Measurements from ENCODE around the gene AFF4.

GRCh38 chr5:132916086-132916485, 47.3 kb downstream of the AFF4 start:
- TF ChIP-seq POLR2A (IDR thresholded peaks at IDR 0.05; ENCODE audit: low read depth, low read length), result no peak
- no peak for TF ChIP-seq CTCF (IDR thresholded peaks at IDR 0.05 in 2 of 3, conservative IDR thresholded peaks at IDR 0.05 in 1 of 3; ENCODE audit: control insufficient read depth in 2 of 3, extremely low read depth in 1 of 3, insufficient read depth in 1 of 3, low read depth in 3 of 3, low read length in 3 of 3)
- TF ChIP-seq SMAD1 (IDR thresholded peaks at IDR 0.05; ENCODE audit: low read depth, partially characterized antibody), result no peak
